Neural cell (in vitro differentiated cells): ENCODE measurements around the gene PPM1J.

Experiments used
- CTCF ChIP-seq: fragments of 450-650 bp; IDR thresholded peaks from 2 replicates; pipeline ENCODE4 v1.5.1; 2014; ENCODE audit warnings: antibody characterized with exemption, mild to moderate bottlenecking, moderate library complexity; ENCODE audit not compliant: poor library complexity, severe bottlenecking
- EP300 ChIP-seq: fragments of 450-650 bp; conservative IDR thresholded peaks from 2 replicates; pipeline ENCODE4 v1.6.1; 2014; ENCODE audit warnings: antibody characterized with exemption, mild to moderate bottlenecking, moderate library complexity; ENCODE audit not compliant: poor library complexity, severe bottlenecking
- EZH2 ChIP-seq: fragments of 200-600, 300-800 bp; shearing (Covaris generic), sonication (generic); IDR thresholded peaks from 2 replicates; pipeline ENCODE4 v1.6.1; 2014; ENCODE audit warnings: antibody characterized with exemption, low read length, borderline replicate concordance, mild to moderate bottlenecking; ENCODE audit not compliant: insufficient read depth, poor library complexity, severe bottlenecking
- MXI1 ChIP-seq: fragments of 450-650 bp; conservative IDR thresholded peaks from 2 replicates; pipeline ENCODE4 v1.6.1; 2014; ENCODE audit warnings: antibody characterized with exemption, mild to moderate bottlenecking; ENCODE audit not compliant: poor library complexity, severe bottlenecking
- POLR2AphosphoS5 ChIP-seq: IDR thresholded peaks from 2 replicates; pipeline ENCODE4 v1.6.1; 2012
- REST ChIP-seq: IDR thresholded peaks from 2 replicates; pipeline ENCODE4 v1.6.1; 2012; ENCODE audit warnings: borderline replicate concordance

GRCh38 chr1:112703706-112704105 lies 11.4 kb downstream of the PPM1J start:
- TF ChIP-seq MXI1 (no peak), CTCF (no peak), REST (no peak), POLR2AphosphoS5 (no peak), EP300 (no peak), EZH2 (no peak)
